Measurements from ENCODE around the gene HCLS1.
"Not testable (repeated sequence)": the region's sequence is repeated elsewhere in the genome, so short reads cannot be mapped to it uniquely, and the experiment has no call there.

HCLS1 gene

GRCh38 chr3:121595765-121596406 lies 64.8 kb downstream of the HCLS1 start:
- DNase-seq (ENCODE audit: low read depth in 2 of 2) = no peak

- no peak for DNase-seq (ENCODE audit: low read depth in 2 of 2)
Measured at GRCh38 chr3:121594850-121595249, 65.9 kb downstream of the HCLS1 start.

- not testable (repeated sequence) for DNase-seq (ENCODE audit: low read depth in 2 of 2)
Measured at GRCh38 chr3:121593806-121594205, 66.9 kb downstream of the HCLS1 start.

GRCh38 chr3:121592856-121593702 lies 67.6 kb downstream of the HCLS1 start, which contains the start of gene FBXO40:
FBXO40 (plus strand) TSS chr3:121593379; CDS start chr3:121620576, 27,197 bp downstream.
- no peak for DNase-seq (ENCODE audit: low read depth in 2 of 2)

- no peak for DNase-seq (ENCODE audit: low read depth in 2 of 2)
Measured at GRCh38 chr3:121584418-121584817, 76.3 kb downstream of the HCLS1 start.

- no peak for DNase-seq (ENCODE audit: low read depth in 2 of 2)
Measured at GRCh38 chr3:121581691-121582090, 79.0 kb downstream of the HCLS1 start.

Measured in stimulated activated CD4-positive, alpha-beta T cell treated with anti-CD3 and anti-CD28 coated beads, Interleukin-1b, Interleukin-23, amount 100 ng/mL, for 1 hour (primary cell).